Fibroblast of lung (primary cell): ENCODE results near the gene RBM17. TPM values are rescaled to one million over a fixed set of nuclear protein-coding genes. Genes with fewer than 3 reads are reported as not detected.
"Not testable (repeated sequence)": the region's sequence is repeated elsewhere in the genome, so short reads cannot be mapped to it uniquely, and the experiment has no call there.

Experiments used
- DNase-seq, 2 donors: peaks; one replicate each; pipeline versions ENCODE4 v3.0.0 to v3.0.0-alpha.2; 2010; ENCODE audit warnings: low read depth in 2 of 2
- H2AFZ ChIP-seq: 2 replicates; pipeline ENCODE4 v1.5.1; 2012; ENCODE audit warnings: low read length, control low read depth, inconsistent platforms
- H3K27ac ChIP-seq: 2 replicates; pipeline ENCODE4 v1.5.1; 2011; ENCODE audit warnings: low read length, control low read depth; ENCODE audit not compliant: insufficient read depth
- H3K27me3 ChIP-seq: 2 replicates; pipeline ENCODE4 v1.5.1; 2011; ENCODE audit warnings: mild to moderate bottlenecking, low read length; ENCODE audit not compliant: control insufficient read depth, insufficient read depth
- H3K36me3 ChIP-seq: 2 replicates; pipeline ENCODE4 v1.5.1; 2011; ENCODE audit warnings: low read length; ENCODE audit not compliant: control insufficient read depth, insufficient read depth
- H3K4me1 ChIP-seq: 2 replicates; pipeline ENCODE4 v1.5.1; 2011; ENCODE audit warnings: low read length; ENCODE audit not compliant: control insufficient read depth, insufficient read depth; ENCODE audit errors: extremely low read depth
- H3K4me2 ChIP-seq: 2 replicates; pipeline ENCODE4 v1.5.1; 2011; ENCODE audit warnings: low read length, control low read depth; ENCODE audit not compliant: insufficient read depth; ENCODE audit errors: extremely low read depth
- H3K4me3 ChIP-seq, 4 experiments: fragments of 200-600 bp in 1 of 4; sonication (generic) in 1 of 4; replicated peaks in 1 of 4; 2 replicates each; pipeline ENCODE4 v1.5.1; 2011 to 2016; ENCODE audit warnings: low read length in 4 of 4, low read depth in 3 of 4, mild to moderate bottlenecking in 3 of 4, control low read depth in 2 of 4, inconsistent platforms in 1 of 4, mixed read lengths in 1 of 4; ENCODE audit not compliant: insufficient read depth in 1 of 4; ENCODE audit errors: control extremely low read depth in 1 of 4
- H3K79me2 ChIP-seq: 2 replicates; pipeline ENCODE4 v1.5.1; 2012; ENCODE audit warnings: mild to moderate bottlenecking, low read length, inconsistent platforms; ENCODE audit not compliant: control insufficient read depth, insufficient read depth
- H3K9ac ChIP-seq: 2 replicates; pipeline ENCODE4 v1.5.1; 2011; ENCODE audit warnings: mild to moderate bottlenecking, low read length, control low read depth; ENCODE audit not compliant: insufficient read depth
- H3K9me3 ChIP-seq: 2 replicates; pipeline ENCODE4 v1.5.1; 2012; ENCODE audit warnings: low read depth, low read length; ENCODE audit not compliant: control insufficient read depth, insufficient read depth
- H4K20me1 ChIP-seq: 2 replicates; pipeline ENCODE4 v1.5.1; 2011; ENCODE audit warnings: low read length; ENCODE audit not compliant: control insufficient read depth, insufficient read depth; ENCODE audit errors: extremely low read depth
- CTCF ChIP-seq, 2 donors: IDR thresholded peaks in 1 of 2; conservative IDR thresholded peaks in 1 of 2; 1 replicate in 1 of 2; 2 replicates in 1 of 2; pipeline ENCODE4 v1.5.1; 2011 to 2012; ENCODE audit warnings: low read length in 2 of 2, control low read depth in 1 of 2, inconsistent platforms in 1 of 2, low read depth in 1 of 2, mild to moderate bottlenecking in 1 of 2
- EZH2 ChIP-seq: IDR thresholded peaks from 2 replicates; pipeline ENCODE4 v1.5.1; 2012; ENCODE audit warnings: low read length, control low read depth, mild to moderate bottlenecking; ENCODE audit errors: missing control alignments
- polyA plus RNA-seq, 2 donors: library from polyadenylated mRNA; depleted of rRNA in 1 of 2; stranded (reverse) in 1 of 2; unstranded in 1 of 2; fragments of >200 nt; gene quantifications; 2 replicates each; pipeline ENCODE4 v1.2.1, GENCODE V29; 2011 to 2012; ENCODE audit warnings: missing spikeins in 1 of 2
- total RNA-seq: library from RNA; depleted of rRNA; stranded (reverse); fragments of >200 nt; gene quantifications from 2 replicates; pipeline ENCODE4 v1.2.1, GENCODE V29; 2014

The RBM17 gene
- total and polyA plus RNA-seq, 2 donors (not counting 1 experiment from before 2014, with no cell fraction given), result 28.9 to 46.1 TPM

GRCh38 chr10:6141296-6142151 lies 52.7 kb downstream of the RBM17 start:
- H2AFZ ChIP-seq, result peak overlapping the region; percentile 42
- no peaks in the 10 kb centered on the region for H3K9me3 ChIP-seq
- H3K9ac ChIP-seq, result peak overlapping the region; percentile 45
- no peaks in the 10 kb centered on the region for H4K20me1 ChIP-seq
- H3K4me3 ChIP-seq, result peak overlapping the region; percentile 28 to 56 (median 37)
- H3K27me3 ChIP-seq, result no peaks in the 10 kb centered on the region
- H3K27ac ChIP-seq, result peak overlapping the region; percentile 87
- no peaks in the 10 kb centered on the region for H3K36me3 ChIP-seq
- H3K4me1 ChIP-seq, result peaks cover 15% of the 10 kb centered on the region
- H3K4me2 ChIP-seq, result peak overlapping the region; percentile 80
- TF ChIP-seq EZH2, result no peak
- no peak for TF ChIP-seq CTCF (conservative IDR thresholded peaks at IDR 0.05 in 1 of 2, IDR thresholded peaks at IDR 0.05 in 1 of 2; ENCODE audit: low read depth in 1 of 2, low read length in 2 of 2)
- peak; percentile 90 to 94 for DNase-seq
- peaks cover 14% of the 10 kb centered on the region for H3K79me2 ChIP-seq

GRCh38 chr10:6142186-6142585 lies 53.4 kb downstream of the RBM17 start:
- not testable (repeated sequence) for H3K4me1 ChIP-seq, DNase-seq, H2AFZ ChIP-seq, H3K9me3 ChIP-seq, H3K36me3 ChIP-seq, H4K20me1 ChIP-seq, H3K9ac ChIP-seq, H3K27me3 ChIP-seq
- peaks cover 16% of the 10 kb centered on the region for H3K79me2 ChIP-seq
- H3K27ac ChIP-seq, result peak overlapping the region; percentile 87
- peak overlapping the region in 1 of 4 experiments; percentile 39 for H3K4me3 ChIP-seq
- H3K4me2 ChIP-seq, result peak overlapping the region; percentile 49

DNA sequence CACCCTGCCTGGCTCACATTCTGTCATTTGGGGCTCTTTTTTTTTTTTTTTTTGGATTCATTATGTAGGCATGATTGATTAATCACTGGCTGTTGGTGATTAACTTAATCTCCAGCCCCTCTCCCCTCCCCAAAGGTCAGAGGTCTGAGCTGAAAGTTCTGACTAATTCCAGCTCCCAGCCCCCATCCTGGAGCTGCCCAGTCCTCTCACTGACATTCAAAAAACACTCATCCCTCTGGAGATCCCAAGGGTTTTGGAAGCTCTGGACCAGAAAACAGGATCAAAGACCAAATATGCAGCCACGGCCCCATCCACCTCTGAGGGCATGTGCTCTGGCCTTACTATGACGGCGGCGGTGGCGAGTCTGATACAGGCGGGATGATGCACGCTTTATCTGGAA lies 53.8 kb downstream of the RBM17 start:
- H2AFZ ChIP-seq, result no peak overlapping the region
- H3K36me3 ChIP-seq, result no peaks in the 10 kb centered on the region
- no peak overlapping the region for H3K4me2 ChIP-seq
- DNase-seq, result no peak
- no peak overlapping the region for H3K27ac ChIP-seq
- no peaks in the 10 kb centered on the region for H3K27me3 ChIP-seq
- H4K20me1 ChIP-seq, result no peaks in the 10 kb centered on the region
- no peak overlapping the region for H3K4me3 ChIP-seq
- H3K9me3 ChIP-seq, result no peaks in the 10 kb centered on the region
- no peak for TF ChIP-seq EZH2
- no peak for TF ChIP-seq CTCF (conservative IDR thresholded peaks at IDR 0.05 in 1 of 2, IDR thresholded peaks at IDR 0.05 in 1 of 2; ENCODE audit: low read depth in 1 of 2, low read length in 2 of 2)
- H3K4me1 ChIP-seq, result peaks cover 7% of the 10 kb centered on the region
- peaks cover 19% of the 10 kb centered on the region for H3K79me2 ChIP-seq
- no peak overlapping the region for H3K9ac ChIP-seq
